ENCODE results near the gene RARA. TPM values are rescaled to one million over a fixed set of nuclear protein-coding genes. Genes with fewer than 3 reads are reported as not detected.

Gene RARA
- total and polyA plus RNA-seq, 2 experiments from 2014 or later = 7.4 to 15.9 TPM

- Histone ChIP-seq H3K79me2 (replicated peaks; ENCODE audit: insufficient read depth) (peaks cover 47% of the 10 kb centered on the region), H3K9me2 (ENCODE audit: insufficient read depth) (no peaks in the 10 kb centered on the region), H3K27ac (ENCODE audit: low read depth) (no peak overlapping the region), H3F3A (replicated peaks; ENCODE audit: low read depth) (peaks cover 15% of the 10 kb centered on the region), H4K20me1 (replicated peaks; ENCODE audit: insufficient read depth) (peaks cover 20% of the 10 kb centered on the region), H3K27me3 (ENCODE audit: insufficient read depth) (no peaks in the 10 kb centered on the region), H3K4me3 (no peak overlapping the region), H3K36me3 (ENCODE audit: insufficient read depth) (peaks cover 55% of the 10 kb centered on the region), H2AFZ (no peak overlapping the region), H3K4me2 (no peak overlapping the region), H3K4me1 (ENCODE audit: insufficient read depth) (peaks cover 27% of the 10 kb centered on the region)
- H3K4me1 Mint-ChIP-seq = peaks cover 48% of the 10 kb centered on the region
- H3K9me3 Mint-ChIP-seq = peaks cover 5% of the 10 kb centered on the region; the same call in 2 of the 3 replicates
- H3K36me3 Mint-ChIP-seq (ENCODE audit: low read depth) = peaks cover 79% of the 10 kb centered on the region
- H3K27ac Mint-ChIP-seq = peak overlapping the region; percentile 73; the same call in 1 of the 2 replicates
- no peak for ATAC-seq
- H3K27me3 Mint-ChIP-seq (ENCODE audit: insufficient read depth, low read depth, poor library complexity) = peaks cover 15% of the 10 kb centered on the region
- no peak for TF ChIP-seq ZNF114 (CRISPR knock-in tag; IDR thresholded peaks at IDR 0.05)
- TF ChIP-seq EZH2 (IDR thresholded peaks at IDR 0.05; ENCODE audit: low read depth, unreplicated experiment) = no peak
- no peak for TF ChIP-seq POLR2AphosphoS5 (IDR thresholded peaks at IDR 0.05; ENCODE audit: low read depth)
- H3K4me3 Mint-ChIP-seq = no peak overlapping the region; the same call in 2 of the 3 replicates
- DNase-seq (ENCODE audit: low spot score) = no peak
Measured at GRCh38 chr17:40291281-40291664, 17.7 kb upstream of the RARA start.

- Mint-ChIP-seq H3K36me3 (ENCODE audit: low read depth) (peaks cover 93% of the 10 kb centered on the region), H3K4me3 (no peak overlapping the region), H3K27ac (peak overlapping the region; percentile 45; the same call in 1 of the 2 replicates), H3K9me3 (no peaks in the 10 kb centered on the region; the same call in 2 of the 3 replicates), H3K27me3 (ENCODE audit: insufficient read depth, low read depth, poor library complexity) (peaks cover 11% of the 10 kb centered on the region), H3K4me1 (peaks cover 57% of the 10 kb centered on the region)
- no peak for DNase-seq (ENCODE audit: low spot score)
- Histone ChIP-seq H3K27ac (ENCODE audit: low read depth) (no peak overlapping the region), H3K79me2 (replicated peaks; ENCODE audit: insufficient read depth) (peaks cover 52% of the 10 kb centered on the region), H2AFZ (no peak overlapping the region), H3K4me1 (ENCODE audit: insufficient read depth) (peaks cover 29% of the 10 kb centered on the region), H3K4me2 (no peak overlapping the region), H3K36me3 (ENCODE audit: insufficient read depth) (peaks cover 73% of the 10 kb centered on the region), H4K20me1 (replicated peaks; ENCODE audit: insufficient read depth) (peaks cover 35% of the 10 kb centered on the region), H3K9me2 (ENCODE audit: insufficient read depth) (no peaks in the 10 kb centered on the region), H3K4me3 (no peak overlapping the region), H3K27me3 (ENCODE audit: insufficient read depth) (no peaks in the 10 kb centered on the region), H3F3A (replicated peaks; ENCODE audit: low read depth) (peaks cover 15% of the 10 kb centered on the region)
- no peak for ATAC-seq
- TF ChIP-seq REST (IDR thresholded peaks at IDR 0.05; ENCODE audit: unreplicated experiment) (no peak), ZNF331 (CRISPR knock-in tag; IDR thresholded peaks at IDR 0.05; ENCODE audit: low read depth) (no peak), POLR2AphosphoS5 (IDR thresholded peaks at IDR 0.05; ENCODE audit: low read depth) (no peak)
Measured at GRCh38 chr17:40293363-40293762, 15.6 kb upstream of the RARA start.
